AG04450 (cell line): ENCODE measurements around the gene LARGE1. TPM values are rescaled to one million over a fixed set of nuclear protein-coding genes. Genes with fewer than 3 reads are reported as not detected.

Experiments
- CTCF ChIA-PET: fragments of 300-600, 350-600 bp; formaldehyde crosslinking; extraction: SDS; loops from one replicate; lab custom pipeline; 2022; ENCODE audit warnings: antibody characterized with exemption, inconsistent platforms; lab: Charles Lee
- POLR2A ChIA-PET: fragments of 350-600 bp; formaldehyde crosslinking; extraction: SDS; loops from one replicate; lab custom pipeline; 2021; ENCODE audit warnings: antibody characterized with exemption, inconsistent platforms; lab: Yijun Ruan, JAX
- DNase-seq: peaks from one replicate; pipeline ENCODE4 v3.0.0-alpha.2; 2011; ENCODE audit warnings: low read depth, low spot score
- H3K27ac ChIP-seq: one replicate; pipeline ENCODE4 v1.5.1; 2012; ENCODE audit warnings: low read depth, low read length, control low read depth
- H3K27me3 ChIP-seq: one replicate; pipeline ENCODE4 v1.6.0; 2012; ENCODE audit warnings: low read length; ENCODE audit not compliant: control insufficient read depth, insufficient read depth
- H3K4me3 ChIP-seq: 2 replicates; pipeline ENCODE4 v1.5.1; 2011; ENCODE audit warnings: mild to moderate bottlenecking, low read depth, low read length, control low read depth
- H3K9me3 ChIP-seq: 2 replicates; pipeline ENCODE4 v1.5.1; 2012; ENCODE audit warnings: low read length; ENCODE audit not compliant: control insufficient read depth, insufficient read depth
- CTCF ChIP-seq: IDR thresholded peaks from 2 replicates; pipeline ENCODE4 v1.5.1; 2011; ENCODE audit warnings: low read depth, low read length, control low read depth, inconsistent platforms
- polyA plus RNA-seq: library from polyadenylated mRNA; depleted of rRNA; stranded (reverse); fragments of >200 nt; gene quantifications from 2 replicates; pipeline ENCODE4 v1.2.3, GENCODE V29; 2011

Gene LARGE1
- polyA plus RNA-seq, 1 experiment, result 8.4 TPM

- ChIA-PET POLR2A (no interaction called here), CTCF (no interaction called here)
- H3K27ac ChIP-seq, result no peak overlapping the region
Measured at GRCh38 chr22:33654173-33654895, 265.9 kb downstream of the LARGE1 start.

GRCh38 chr22:33653532-33654063 lies 266.7 kb downstream of the LARGE1 start:
- Histone ChIP-seq H3K27me3 (no peaks in the 10 kb centered on the region), H3K4me3 (no peak overlapping the region), H3K9me3 (peaks cover 4% of the 10 kb centered on the region; the same call in 1 of the 2 replicates), H3K27ac (no peak overlapping the region)
- ChIA-PET POLR2A (no interaction called here), CTCF (no interaction called here)
- no peak for DNase-seq
- TF ChIP-seq CTCF, result no peak

More at GRCh38 chr22:33654173-33654895, 265.9 kb downstream of the LARGE1 start:
- no peak for DNase-seq
- no peak overlapping the region for H3K4me3 ChIP-seq
- H3K9me3 ChIP-seq, result peaks cover 4% of the 10 kb centered on the region; the same call in 1 of the 2 replicates
- TF ChIP-seq CTCF, result no peak
- no peaks in the 10 kb centered on the region for H3K27me3 ChIP-seq

- ChIA-PET CTCF (no interaction called here), POLR2A (no interaction called here)
- Histone ChIP-seq H3K27ac (no peak overlapping the region), H3K4me3 (no peak overlapping the region), H3K27me3 (no peaks in the 10 kb centered on the region), H3K9me3 (peaks cover 4% of the 10 kb centered on the region; the same call in 1 of the 2 replicates)
- no peak for DNase-seq
- no peak for TF ChIP-seq CTCF
Measured at GRCh38 chr22:33652615-33653014, 267.7 kb downstream of the LARGE1 start.

GRCh38 chr22:33650244-33650643 lies 270.0 kb downstream of the LARGE1 start:
- Histone ChIP-seq H3K4me3 (no peak overlapping the region), H3K27ac (no peak overlapping the region), H3K9me3 (peaks cover 4% of the 10 kb centered on the region; the same call in 1 of the 2 replicates), H3K27me3 (no peaks in the 10 kb centered on the region)
- TF ChIP-seq CTCF, result no peak
- CTCF ChIA-PET, result no interaction called here
- POLR2A ChIA-PET, result no interaction called here
- DNase-seq, result no peak

GRCh38 chr22:33648478-33648877 lies 271.8 kb downstream of the LARGE1 start:
- Histone ChIP-seq H3K27ac (no peak overlapping the region), H3K27me3 (no peaks in the 10 kb centered on the region), H3K9me3 (peaks cover 4% of the 10 kb centered on the region; the same call in 1 of the 2 replicates), H3K4me3 (no peak overlapping the region)
- ChIA-PET POLR2A (no interaction called here), CTCF (no interaction called here)
- TF ChIP-seq CTCF, result no peak
- DNase-seq, result no peak
